SJSA1 (cell line): Measurements from ENCODE around the gene NAT10. TPM values are rescaled to one million over a fixed set of nuclear protein-coding genes. Genes with fewer than 3 reads are reported as not detected.

Source experiments
- DNase-seq, 2 experiments: peaks; one replicate each; pipeline ENCODE4 v3.0.0-alpha.2; 2015 to 2020; ENCODE audit warnings: low spot score in 2 of 2, low read depth in 1 of 2
- H3K27ac ChIP-seq: fragments of 250-450 bp; sonication (Bioruptor Pico); 2 replicates; pipeline ENCODE4 v1.5.1; 2020; ENCODE audit warnings: mild to moderate bottlenecking, moderate library complexity
- H3K27me3 ChIP-seq: fragments of 250-450 bp; sonication (Bioruptor Pico); replicated peaks from 2 replicates; pipeline ENCODE4 v1.5.1; 2020; ENCODE audit warnings: mild to moderate bottlenecking, moderate library complexity
- H3K36me3 ChIP-seq: fragments of 250-450 bp; sonication (Bioruptor Pico); 2 replicates; pipeline ENCODE4 v1.5.1; 2020; ENCODE audit warnings: mild to moderate bottlenecking
- H3K4me1 ChIP-seq: fragments of 250-450 bp; sonication (Bioruptor Pico); replicated peaks from 2 replicates; pipeline ENCODE4 v1.6.1; 2021; ENCODE audit warnings: mild to moderate bottlenecking
- H3K4me3 ChIP-seq: fragments of 250-450 bp; sonication (Bioruptor Pico); 2 replicates; pipeline ENCODE4 v1.5.1; 2020; ENCODE audit warnings: mild to moderate bottlenecking
- H3K9me3 ChIP-seq: fragments of 250-450 bp; sonication (Bioruptor Pico); replicated peaks from 2 replicates; pipeline ENCODE4 v1.5.1; 2020; ENCODE audit warnings: mild to moderate bottlenecking
- total RNA-seq: library from RNA; depleted of rRNA; stranded (reverse); fragments of >200 nt; shearing (Covaris generic); gene quantifications from 2 replicates; pipeline ENCODE4 v1.2.3, GENCODE V29; 2014

The NAT10 gene
- total RNA-seq, 1 experiment from 2014 or later, result 27.5 TPM

DNA sequence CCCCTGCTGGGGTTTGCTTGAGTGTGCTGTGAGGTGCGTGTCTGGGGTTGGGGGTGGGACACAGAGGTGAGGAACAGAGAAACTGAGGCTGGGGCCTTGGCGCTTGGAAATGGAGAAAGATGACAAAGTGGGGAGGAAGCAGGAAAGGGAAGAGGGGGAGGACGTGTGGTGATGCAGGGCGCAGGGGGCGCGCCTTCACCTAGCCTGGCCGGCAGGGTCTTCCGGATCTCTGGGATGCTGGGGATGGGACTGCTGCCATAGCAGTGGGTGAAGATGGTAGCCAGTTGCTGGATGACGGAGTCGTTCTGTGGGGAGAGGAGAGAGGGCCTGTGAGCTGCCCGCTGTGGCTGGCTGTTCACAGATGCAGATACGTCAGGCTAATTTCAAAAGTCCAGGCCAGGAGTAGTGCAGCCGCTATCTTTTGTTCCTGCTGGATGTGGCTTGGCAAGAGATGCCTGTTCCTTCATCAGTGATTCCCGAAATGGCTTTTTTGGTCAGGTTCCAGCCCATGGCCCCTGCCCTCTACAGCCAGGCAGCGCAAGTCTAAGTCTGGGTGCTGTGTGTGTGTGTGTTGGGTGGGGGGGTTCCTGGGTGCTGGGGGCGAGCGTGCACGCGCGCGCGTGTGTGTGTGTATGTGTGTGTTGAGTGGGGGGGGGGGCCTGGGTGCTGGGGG lies 54.8 kb downstream of the NAT10 start:
- no peaks in the 10 kb centered on the region for H3K36me3 ChIP-seq
- no peak overlapping the region for H3K27ac ChIP-seq
- no peaks in the 10 kb centered on the region for H3K27me3 ChIP-seq
- H3K9me3 ChIP-seq, result no peaks in the 10 kb centered on the region
- no peaks in the 10 kb centered on the region for H3K4me1 ChIP-seq
- no peak overlapping the region for H3K4me3 ChIP-seq
- DNase-seq, result no peak

GRCh38 chr11:34160791-34161190 lies 55.4 kb downstream of the NAT10 start:
- no peaks in the 10 kb centered on the region for H3K36me3 ChIP-seq
- no peaks in the 10 kb centered on the region for H3K27me3 ChIP-seq
- DNase-seq, result no peak
- H3K9me3 ChIP-seq, result no peaks in the 10 kb centered on the region
- no peak overlapping the region for H3K4me3 ChIP-seq
- H3K27ac ChIP-seq, result no peak overlapping the region
- H3K4me1 ChIP-seq, result no peaks in the 10 kb centered on the region

DNA sequence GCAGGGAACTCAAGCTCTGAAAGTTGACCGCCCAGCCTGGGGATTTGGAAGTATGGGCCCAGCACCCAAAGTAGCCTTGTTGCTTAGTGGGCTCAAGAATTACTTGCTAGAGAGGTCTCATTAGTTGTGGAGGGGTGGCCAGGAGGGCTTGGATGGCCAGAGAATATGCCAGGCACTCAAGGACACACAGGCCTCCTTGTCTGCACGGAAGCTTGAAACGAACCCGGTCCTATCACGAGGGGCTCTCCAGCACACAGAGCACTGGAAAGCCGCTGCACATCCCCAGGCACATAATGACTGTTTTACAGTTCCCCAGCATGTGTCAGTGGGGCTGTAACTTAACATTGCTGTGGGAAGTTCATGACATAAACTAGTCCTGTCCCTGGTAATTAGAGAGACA lies 55.9 kb downstream of the NAT10 start:
- Histone ChIP-seq H3K27me3 (no peaks in the 10 kb centered on the region), H3K27ac (no peak overlapping the region), H3K9me3 (no peaks in the 10 kb centered on the region), H3K4me3 (no peak overlapping the region), H3K4me1 (no peaks in the 10 kb centered on the region), H3K36me3 (no peaks in the 10 kb centered on the region)
- no peak for DNase-seq

DNA sequence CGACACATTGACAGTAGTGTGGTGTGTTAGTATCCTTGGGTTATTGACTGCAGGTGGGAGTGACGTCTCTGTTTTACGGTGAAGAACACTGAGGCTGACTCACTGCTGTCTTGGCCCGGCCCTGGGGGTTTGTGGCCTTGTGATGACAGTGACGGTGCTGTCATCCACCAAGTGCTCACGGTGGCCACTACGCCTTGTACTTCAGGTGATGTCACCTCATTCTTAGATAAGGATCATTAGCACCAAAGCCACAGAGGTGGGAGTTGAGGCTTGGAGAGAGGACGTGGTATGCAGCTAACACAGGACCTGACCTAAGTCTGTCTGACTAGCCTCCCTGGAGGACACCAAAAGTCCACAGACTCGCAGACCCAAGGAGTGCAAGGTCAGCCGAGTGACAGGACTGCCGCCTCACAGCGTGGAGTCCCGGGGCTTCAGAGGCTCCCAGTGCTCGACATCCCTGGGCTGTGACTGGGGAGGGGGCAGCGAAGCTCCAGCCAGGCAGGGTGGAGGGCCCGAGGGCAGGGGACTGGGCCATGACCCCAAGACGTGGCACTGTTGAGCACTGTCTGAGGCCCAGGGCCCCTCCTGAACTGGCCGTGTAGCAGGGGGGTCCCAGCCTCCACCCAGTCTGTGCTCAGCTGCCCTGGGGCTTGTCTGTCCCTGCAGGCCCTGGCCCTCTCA lies 56.5 kb downstream of the NAT10 start:
- H3K36me3 ChIP-seq, result no peaks in the 10 kb centered on the region
- H3K4me3 ChIP-seq, result no peak overlapping the region
- no peak overlapping the region for H3K27ac ChIP-seq
- no peaks in the 10 kb centered on the region for H3K27me3 ChIP-seq
- no peak for DNase-seq
- H3K9me3 ChIP-seq, result no peaks in the 10 kb centered on the region
- H3K4me1 ChIP-seq, result no peaks in the 10 kb centered on the region

DNA sequence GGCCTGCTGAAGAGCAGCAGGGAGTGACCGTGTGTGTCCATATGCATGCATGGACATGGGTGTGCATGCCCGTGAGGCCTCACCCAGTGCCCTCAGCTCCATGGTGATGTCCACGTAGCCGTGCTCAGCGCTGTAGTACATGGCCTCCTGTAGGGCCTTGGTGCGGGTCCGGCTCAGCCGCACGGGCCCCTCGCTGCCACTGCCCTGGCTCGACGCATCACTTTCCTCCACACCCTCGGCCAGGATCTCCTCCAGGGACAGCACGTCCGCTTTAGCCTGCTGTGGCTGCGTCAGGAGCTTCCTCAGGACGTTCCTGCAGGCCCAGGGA lies 57.0 kb downstream of the NAT10 start:
- H3K4me3 ChIP-seq, result no peak overlapping the region
- no peak for DNase-seq
- H3K36me3 ChIP-seq, result no peaks in the 10 kb centered on the region
- H3K27me3 ChIP-seq, result no peaks in the 10 kb centered on the region
- H3K9me3 ChIP-seq, result no peaks in the 10 kb centered on the region
- H3K4me1 ChIP-seq, result no peaks in the 10 kb centered on the region
- no peak overlapping the region for H3K27ac ChIP-seq

DNA sequence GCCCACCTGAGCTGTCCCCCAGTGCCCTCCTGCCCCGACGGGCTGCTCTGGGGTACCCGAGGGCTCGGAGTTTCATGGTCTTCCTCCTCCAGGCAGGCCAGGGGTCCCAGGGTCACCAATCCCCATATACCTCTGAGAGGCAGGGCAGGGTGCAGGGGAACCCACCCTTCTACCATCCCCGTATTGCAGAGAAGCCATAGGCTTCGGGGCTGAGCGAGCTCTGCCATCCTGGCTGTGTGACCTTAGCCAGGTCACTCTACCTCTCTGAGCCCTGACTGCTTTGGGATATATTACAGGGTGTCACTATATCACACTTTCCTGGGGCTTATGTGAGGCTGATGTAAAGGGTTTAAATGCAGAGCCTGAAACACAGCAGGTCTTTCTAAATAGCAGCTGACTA lies 57.4 kb downstream of the NAT10 start:
- Histone ChIP-seq H3K36me3 (no peaks in the 10 kb centered on the region), H3K4me3 (no peak overlapping the region), H3K27ac (no peak overlapping the region), H3K9me3 (no peaks in the 10 kb centered on the region), H3K4me1 (no peaks in the 10 kb centered on the region), H3K27me3 (no peaks in the 10 kb centered on the region)
- DNase-seq, result no peak

DNA sequence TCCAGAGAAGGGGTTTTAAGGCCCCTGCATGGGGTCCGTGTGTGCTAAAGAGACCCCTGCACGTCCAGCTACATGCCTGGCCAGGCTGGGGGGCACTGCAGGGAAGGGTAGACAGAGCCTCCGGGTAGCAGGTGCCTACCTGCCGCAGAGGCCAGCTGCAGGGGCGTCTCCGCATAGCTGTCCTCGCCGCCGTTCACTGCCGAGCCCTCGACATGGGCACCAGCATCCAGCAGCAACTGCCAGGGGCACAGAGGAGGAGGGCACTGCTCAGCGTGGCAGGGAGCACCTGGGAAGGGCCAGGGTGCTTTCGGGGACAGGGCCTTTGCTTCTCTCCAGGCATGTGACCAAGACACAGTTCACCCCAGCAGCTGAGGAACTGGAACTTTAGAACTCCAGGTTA lies 59.7 kb downstream of the NAT10 start:
- Histone ChIP-seq H3K4me3 (no peak overlapping the region), H3K27ac (no peak overlapping the region), H3K36me3 (no peaks in the 10 kb centered on the region), H3K4me1 (no peaks in the 10 kb centered on the region), H3K27me3 (no peaks in the 10 kb centered on the region), H3K9me3 (no peaks in the 10 kb centered on the region)
- DNase-seq, result no peak

DNA sequence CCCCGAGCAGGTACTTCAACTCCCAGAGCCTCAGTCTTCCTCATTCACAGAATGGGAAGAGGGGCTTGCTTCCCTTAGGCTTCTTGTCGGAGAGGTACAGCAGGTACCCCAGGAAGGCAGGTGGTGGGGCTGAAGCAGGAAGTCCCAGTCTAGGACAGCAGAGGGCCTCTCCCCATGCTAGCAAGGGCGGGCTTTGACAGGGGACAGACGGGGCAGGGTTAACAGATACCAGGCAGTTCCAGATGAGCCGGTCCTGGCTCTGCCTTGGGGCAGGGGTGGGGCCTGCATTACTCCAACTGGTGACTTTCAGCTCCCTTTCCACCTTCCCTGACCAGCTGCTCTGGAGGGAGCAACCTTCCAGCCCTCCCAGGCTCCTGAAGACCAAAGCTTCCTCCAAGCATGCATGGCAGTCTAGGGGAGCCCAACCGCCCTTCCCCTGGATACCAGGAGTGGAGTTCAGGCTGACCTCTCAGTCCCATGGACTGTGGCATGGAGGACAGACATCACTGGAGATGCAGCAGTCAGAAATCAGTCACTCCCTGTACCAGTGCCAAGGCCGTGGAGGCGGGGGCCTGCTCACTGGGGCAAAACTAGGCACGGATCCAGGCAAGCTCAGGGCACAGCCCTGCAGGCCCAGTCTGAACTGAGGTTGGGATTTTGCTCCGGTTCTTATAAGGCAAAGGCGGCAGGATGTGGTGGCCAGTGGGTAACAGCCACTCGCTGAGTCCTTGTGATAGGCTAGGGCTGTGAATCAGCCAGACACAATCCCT lies 60.5 kb downstream of the NAT10 start:
- no peak for DNase-seq
- no peaks in the 10 kb centered on the region for H3K4me1 ChIP-seq
- no peak overlapping the region for H3K4me3 ChIP-seq
- no peaks in the 10 kb centered on the region for H3K36me3 ChIP-seq
- no peaks in the 10 kb centered on the region for H3K27me3 ChIP-seq
- H3K27ac ChIP-seq, result no peak overlapping the region
- H3K9me3 ChIP-seq, result no peaks in the 10 kb centered on the region

- DNase-seq, result no peak
- Histone ChIP-seq H3K27me3 (no peaks in the 10 kb centered on the region), H3K4me3 (no peak overlapping the region), H3K27ac (no peak overlapping the region), H3K4me1 (no peaks in the 10 kb centered on the region), H3K9me3 (no peaks in the 10 kb centered on the region), H3K36me3 (no peaks in the 10 kb centered on the region)
Measured at GRCh38 chr11:34166806-34167740, 61.6 kb downstream of the NAT10 start.

GRCh38 chr11:34167961-34168360 lies 62.5 kb downstream of the NAT10 start:
- no peak overlapping the region for H3K27ac ChIP-seq
- no peaks in the 10 kb centered on the region for H3K4me1 ChIP-seq
- H3K27me3 ChIP-seq, result no peaks in the 10 kb centered on the region
- DNase-seq, result no peak
- H3K9me3 ChIP-seq, result no peaks in the 10 kb centered on the region
- H3K36me3 ChIP-seq, result no peaks in the 10 kb centered on the region
- no peak overlapping the region for H3K4me3 ChIP-seq

- Histone ChIP-seq H3K4me1 (no peaks in the 10 kb centered on the region; the same call in 1 of the 2 replicates), H3K9me3 (no peaks in the 10 kb centered on the region)
- DNase-seq, result no peak
Measured at GRCh38 chr11:34168642-34169420, 63.4 kb downstream of the NAT10 start.

DNA sequence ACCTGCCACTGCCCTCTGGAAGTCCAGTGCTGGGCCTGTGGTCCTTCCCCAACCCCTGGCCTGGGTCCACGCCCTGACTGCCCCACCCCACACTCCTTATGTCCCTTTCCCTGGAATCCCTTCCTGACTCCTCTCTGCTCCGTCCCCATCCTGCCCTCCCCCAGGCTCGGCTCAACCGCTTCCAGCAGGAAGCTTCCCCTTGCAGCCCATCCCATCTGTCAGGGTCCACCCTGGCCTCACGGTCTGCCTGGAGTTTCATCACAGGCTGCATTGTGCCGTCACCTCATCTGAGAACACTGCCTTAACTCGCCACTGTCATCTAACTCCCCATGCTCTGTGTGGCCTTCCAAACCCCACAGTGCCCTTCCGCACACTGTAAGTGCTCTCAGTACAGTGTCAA lies 64.3 kb downstream of the NAT10 start:
- Histone ChIP-seq H3K27me3 (no peaks in the 10 kb centered on the region), H3K4me1 (peaks cover 4% of the 10 kb centered on the region), H3K9me3 (no peaks in the 10 kb centered on the region), H3K36me3 (no peaks in the 10 kb centered on the region), H3K4me3 (no peak overlapping the region), H3K27ac (no peak overlapping the region)
- DNase-seq, result no peak

More at GRCh38 chr11:34168642-34169420, 63.4 kb downstream of the NAT10 start:
- Histone ChIP-seq H3K27ac (no peak overlapping the region), H3K4me3 (no peak overlapping the region), H3K27me3 (no peaks in the 10 kb centered on the region), H3K36me3 (no peaks in the 10 kb centered on the region)

DNA sequence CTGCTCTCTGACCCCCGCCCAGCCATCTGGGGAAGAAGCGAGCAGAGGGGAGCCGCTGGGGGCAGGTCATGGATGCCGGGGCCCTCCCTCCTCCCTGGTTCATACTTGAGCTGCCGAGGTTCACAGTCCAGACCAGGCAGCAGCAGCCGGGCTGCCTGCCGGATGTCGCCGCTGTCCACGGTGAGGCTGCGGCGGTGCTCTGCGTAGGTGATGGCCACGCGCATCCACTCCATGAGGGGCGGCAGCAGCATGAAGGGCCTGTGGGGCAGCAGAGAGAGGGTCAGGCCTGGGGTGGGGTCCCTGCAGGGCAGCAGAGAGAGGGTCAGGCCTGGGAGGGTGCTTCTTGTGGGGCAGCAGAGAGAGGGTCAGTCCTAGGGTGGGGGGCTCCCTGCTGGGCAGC lies 67.6 kb downstream of the NAT10 start:
- H3K27me3 ChIP-seq, result no peaks in the 10 kb centered on the region
- H3K4me1 ChIP-seq, result peaks cover 17% of the 10 kb centered on the region
- H3K9me3 ChIP-seq, result no peaks in the 10 kb centered on the region
- no peak overlapping the region for H3K27ac ChIP-seq
- no peak overlapping the region for H3K4me3 ChIP-seq
- no peak for DNase-seq
- H3K36me3 ChIP-seq, result no peaks in the 10 kb centered on the region
